Upper lobe of left lung (tissue), 4 donors: ENCODE data around the gene ADAMTS13.

Experiments
- EP300 ChIP-seq, 4 donors: sonication (generic); formaldehyde crosslinking; IDR thresholded peaks; one replicate each; pipeline ENCODE4 v1.5.1; 2017; ENCODE audit warnings: antibody characterized with exemption in 4 of 4, control low read depth in 2 of 4
- POLR2A ChIP-seq, 4 donors: fragments of 450-650 bp; IDR thresholded peaks; one replicate each; pipeline ENCODE4 v1.5.1; 2016 to 2017; ENCODE audit warnings: antibody characterized with exemption in 4 of 4, mild to moderate bottlenecking in 2 of 4
- POLR2AphosphoS5 ChIP-seq, 2 donors: sonication (generic); formaldehyde crosslinking; IDR thresholded peaks; one replicate each; pipeline ENCODE4 v1.5.1; 2017; ENCODE audit warnings: antibody characterized with exemption in 2 of 2
- TF ChIP-seq, protein P1 (sequence below), 6 experiments: fragments of 450-650 bp in 4 of 6; fragments of 200-600 bp in 2 of 6; sonication (generic) in 2 of 6; IDR thresholded peaks; one replicate each; pipeline ENCODE4 v1.5.1; 2016 to 2019; ENCODE audit warnings: antibody characterized with exemption in 6 of 6

DNA sequence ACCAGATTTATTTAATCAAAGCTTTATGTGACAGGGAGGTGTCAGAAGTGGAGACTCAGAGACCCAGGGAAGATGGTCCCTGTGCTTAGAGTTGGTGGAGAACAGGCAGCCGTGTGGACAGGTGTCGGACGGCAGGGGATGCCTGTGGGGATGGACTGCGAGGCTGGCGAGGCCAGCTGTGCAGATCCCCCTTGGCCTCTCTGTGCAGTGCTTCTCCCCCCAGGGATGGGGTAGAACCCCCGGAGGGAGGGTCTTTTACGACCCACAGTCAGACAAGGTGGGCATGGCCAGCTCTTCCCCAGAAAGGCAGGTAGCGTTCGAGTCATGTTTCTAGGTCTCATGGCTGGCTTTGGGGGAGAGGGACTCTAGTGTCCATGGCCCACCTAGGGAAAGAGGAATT, 61.4 kb downstream of the ADAMTS13 start:
- TF ChIP-seq, protein P1, sequence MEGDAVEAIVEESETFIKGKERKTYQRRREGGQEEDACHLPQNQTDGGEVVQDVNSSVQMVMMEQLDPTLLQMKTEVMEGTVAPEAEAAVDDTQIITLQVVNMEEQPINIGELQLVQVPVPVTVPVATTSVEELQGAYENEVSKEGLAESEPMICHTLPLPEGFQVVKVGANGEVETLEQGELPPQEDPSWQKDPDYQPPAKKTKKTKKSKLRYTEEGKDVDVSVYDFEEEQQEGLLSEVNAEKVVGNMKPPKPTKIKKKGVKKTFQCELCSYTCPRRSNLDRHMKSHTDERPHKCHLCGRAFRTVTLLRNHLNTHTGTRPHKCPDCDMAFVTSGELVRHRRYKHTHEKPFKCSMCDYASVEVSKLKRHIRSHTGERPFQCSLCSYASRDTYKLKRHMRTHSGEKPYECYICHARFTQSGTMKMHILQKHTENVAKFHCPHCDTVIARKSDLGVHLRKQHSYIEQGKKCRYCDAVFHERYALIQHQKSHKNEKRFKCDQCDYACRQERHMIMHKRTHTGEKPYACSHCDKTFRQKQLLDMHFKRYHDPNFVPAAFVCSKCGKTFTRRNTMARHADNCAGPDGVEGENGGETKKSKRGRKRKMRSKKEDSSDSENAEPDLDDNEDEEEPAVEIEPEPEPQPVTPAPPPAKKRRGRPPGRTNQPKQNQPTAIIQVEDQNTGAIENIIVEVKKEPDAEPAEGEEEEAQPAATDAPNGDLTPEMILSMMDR (IDR thresholded peaks at IDR 0.05) = no peak
- TF ChIP-seq POLR2A (IDR thresholded peaks at IDR 0.05) (no peak), POLR2AphosphoS5 (IDR thresholded peaks at IDR 0.05) (no peak), EP300 (IDR thresholded peaks at IDR 0.05) (no peak)
